Panc1 (cell line): ENCODE results near the gene LRP5. TPM values are rescaled to one million over a fixed set of nuclear protein-coding genes. Genes with fewer than 3 reads are reported as not detected.

Source experiments
- ATAC-seq: fragments of 200-7000 bp; cut with Tn5 transposase; 2 replicates; pipeline ENCODE4 v1.9.1; 2020; ENCODE audit warnings: mild to moderate bottlenecking, moderate library complexity
- BruUV-seq: library from RNA; stranded (reverse); fragments of 400-500 nt; replicated peaks from 2 replicates; lab custom pipeline; 2021; lab: Mats Ljungman, UMichigan
- CTCF ChIA-PET: fragments of 300-600 bp; sonication (Branson Sonifier 250); formaldehyde crosslinking; loops from one replicate; lab custom pipeline; 2022; ENCODE audit warnings: antibody characterized with exemption; lab: Charles Lee
- POLR2A ChIA-PET: fragments of 300-600 bp; sonication (Branson Sonifier 250); formaldehyde crosslinking; loops from one replicate; lab custom pipeline; 2022; ENCODE audit warnings: antibody characterized with exemption; lab: Charles Lee
- DNase-seq: peaks from one replicate; pipeline ENCODE4 v3.0.0-alpha.2; 2010; ENCODE audit warnings: low read depth, low spot score
- H3K27ac ChIP-seq: 2 replicates; pipeline ENCODE4 v1.5.1; 2011; ENCODE audit warnings: mild to moderate bottlenecking, low read length, inconsistent platforms
- H3K27me3 ChIP-seq: fragments of 200-500 bp; sonication (Bioruptor generic); 2 replicates; pipeline ENCODE4 v1.6.0; 2014; ENCODE audit warnings: low read length, inconsistent platforms; ENCODE audit not compliant: control insufficient read depth, insufficient read depth
- H3K36me3 ChIP-seq: fragments of 200-500 bp; sonication (Bioruptor generic); 2 replicates; pipeline ENCODE4 v1.5.1; 2014; ENCODE audit warnings: inconsistent platforms, mild to moderate bottlenecking, low read length, moderate library complexity; ENCODE audit not compliant: control insufficient read depth, insufficient read depth
- H3K4me1 ChIP-seq: 2 replicates; pipeline ENCODE4 v1.5.1; 2011; ENCODE audit warnings: inconsistent platforms, mild to moderate bottlenecking, low read length, moderate library complexity; ENCODE audit not compliant: control insufficient read depth, insufficient read depth
- H3K4me3 ChIP-seq, 2 experiments: 2 replicates each; pipeline ENCODE4 v1.5.1; 2011 to 2012; ENCODE audit warnings: low read depth in 2 of 2, low read length in 2 of 2, mild to moderate bottlenecking in 2 of 2, inconsistent platforms in 1 of 2, moderate library complexity in 1 of 2
- H3K9me3 ChIP-seq: fragments of 200-500 bp; sonication (Bioruptor generic); 2 replicates; pipeline ENCODE4 v1.5.1; 2014; ENCODE audit warnings: low read depth, mild to moderate bottlenecking, inconsistent platforms, low read length, moderate library complexity; ENCODE audit not compliant: control insufficient read depth, insufficient read depth
- POLR2AphosphoS5 ChIP-seq: IDR thresholded peaks from 2 replicates; pipeline ENCODE4 v1.6.1; 2012; ENCODE audit warnings: mild to moderate bottlenecking, low read depth, low read length, moderate library complexity
- SIN3A ChIP-seq: IDR thresholded peaks from 2 replicates; pipeline ENCODE4 v1.6.1; 2012; ENCODE audit warnings: low read depth, mild to moderate bottlenecking, low read length, moderate library complexity, borderline replicate concordance; ENCODE audit not compliant: insufficient read depth
- TCF7L2 ChIP-seq: IDR thresholded peaks from 2 replicates; pipeline ENCODE4 v1.6.1; 2011; ENCODE audit warnings: mild to moderate bottlenecking, low read depth, low read length, inconsistent platforms
- in situ Hi-C: cut with HindIII; loops from 2 replicates; pipeline ENCODE4 v1.10.0; 2016; ENCODE audit warnings: low sequenced_read_pairs, low pct_unique_long_range_greater_than_20kb
- intact Hi-C: fragments of 100-400 bp; cut with micrococcal nuclease; formaldehyde crosslinking; loops from one replicate; pipeline ENCODE4 v1.10.0; 2022; ENCODE audit not compliant: unreplicated experiment
- total RNA-seq: library from RNA; stranded (reverse); gene quantifications from one replicate; pipeline ENCODE4 v1.2.1, GENCODE V29; 2021; ENCODE audit not compliant: unreplicated experiment
- TF ChIP-seq, protein P1 (sequence below): fragments of 450-650 bp; IDR thresholded peaks from 2 replicates; pipeline ENCODE4 v1.5.1; 2017; ENCODE audit warnings: mild to moderate bottlenecking
- TF ChIP-seq, protein P2 (sequence below), 2 experiments: IDR thresholded peaks; 2 replicates each; pipeline ENCODE4 v1.6.1; 2011 to 2012; ENCODE audit warnings: low read depth in 2 of 2, control low read depth in 1 of 2, low read length in 1 of 2, mild to moderate bottlenecking in 1 of 2, moderate library complexity in 1 of 2; ENCODE audit not compliant: insufficient read depth in 1 of 2

LRP5 gene
- total RNA-seq, 1 experiment from 2014 or later: 171 TPM

DNA sequence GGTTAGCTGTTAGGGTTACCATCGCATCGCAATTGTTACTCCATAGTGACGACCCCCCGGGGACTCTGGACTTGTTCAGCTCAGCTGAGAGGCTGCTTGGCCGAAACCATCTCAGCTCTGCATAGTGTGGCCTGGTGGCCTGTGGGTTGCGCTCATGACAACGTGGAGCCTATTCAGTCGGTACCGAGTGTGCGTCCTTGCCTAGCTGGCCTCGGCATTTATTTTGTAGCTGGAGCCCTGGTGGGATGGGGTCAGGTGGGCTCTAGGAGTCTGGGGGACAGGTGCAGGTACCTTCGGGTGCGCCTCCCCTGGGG is 13.5 kb downstream of the LRP5 start:
- Histone ChIP-seq H3K36me3 (no peaks in the 10 kb centered on the region), H3K27me3 (no peaks in the 10 kb centered on the region), H3K27ac (peak overlapping the region; percentile 37; the same call in 1 of the 2 replicates), H3K4me1 (peaks cover 88% of the 10 kb centered on the region), H3K4me3 (no peak overlapping the region), H3K9me3 (no peaks in the 10 kb centered on the region)
- ChIA-PET POLR2A (no interaction called here), CTCF (interaction anchor here (1.3 kb wide), 1 partner anchor 12 kb away, joined by 3 read pairs; no protein-coding TSS in a partner anchor)
- TF ChIP-seq SIN3A (no peak), POLR2AphosphoS5 (no peak), TCF7L2 (no peak)
- TF ChIP-seq, protein P1, sequence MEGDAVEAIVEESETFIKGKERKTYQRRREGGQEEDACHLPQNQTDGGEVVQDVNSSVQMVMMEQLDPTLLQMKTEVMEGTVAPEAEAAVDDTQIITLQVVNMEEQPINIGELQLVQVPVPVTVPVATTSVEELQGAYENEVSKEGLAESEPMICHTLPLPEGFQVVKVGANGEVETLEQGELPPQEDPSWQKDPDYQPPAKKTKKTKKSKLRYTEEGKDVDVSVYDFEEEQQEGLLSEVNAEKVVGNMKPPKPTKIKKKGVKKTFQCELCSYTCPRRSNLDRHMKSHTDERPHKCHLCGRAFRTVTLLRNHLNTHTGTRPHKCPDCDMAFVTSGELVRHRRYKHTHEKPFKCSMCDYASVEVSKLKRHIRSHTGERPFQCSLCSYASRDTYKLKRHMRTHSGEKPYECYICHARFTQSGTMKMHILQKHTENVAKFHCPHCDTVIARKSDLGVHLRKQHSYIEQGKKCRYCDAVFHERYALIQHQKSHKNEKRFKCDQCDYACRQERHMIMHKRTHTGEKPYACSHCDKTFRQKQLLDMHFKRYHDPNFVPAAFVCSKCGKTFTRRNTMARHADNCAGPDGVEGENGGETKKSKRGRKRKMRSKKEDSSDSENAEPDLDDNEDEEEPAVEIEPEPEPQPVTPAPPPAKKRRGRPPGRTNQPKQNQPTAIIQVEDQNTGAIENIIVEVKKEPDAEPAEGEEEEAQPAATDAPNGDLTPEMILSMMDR: no peak
- TF ChIP-seq, protein P2, sequence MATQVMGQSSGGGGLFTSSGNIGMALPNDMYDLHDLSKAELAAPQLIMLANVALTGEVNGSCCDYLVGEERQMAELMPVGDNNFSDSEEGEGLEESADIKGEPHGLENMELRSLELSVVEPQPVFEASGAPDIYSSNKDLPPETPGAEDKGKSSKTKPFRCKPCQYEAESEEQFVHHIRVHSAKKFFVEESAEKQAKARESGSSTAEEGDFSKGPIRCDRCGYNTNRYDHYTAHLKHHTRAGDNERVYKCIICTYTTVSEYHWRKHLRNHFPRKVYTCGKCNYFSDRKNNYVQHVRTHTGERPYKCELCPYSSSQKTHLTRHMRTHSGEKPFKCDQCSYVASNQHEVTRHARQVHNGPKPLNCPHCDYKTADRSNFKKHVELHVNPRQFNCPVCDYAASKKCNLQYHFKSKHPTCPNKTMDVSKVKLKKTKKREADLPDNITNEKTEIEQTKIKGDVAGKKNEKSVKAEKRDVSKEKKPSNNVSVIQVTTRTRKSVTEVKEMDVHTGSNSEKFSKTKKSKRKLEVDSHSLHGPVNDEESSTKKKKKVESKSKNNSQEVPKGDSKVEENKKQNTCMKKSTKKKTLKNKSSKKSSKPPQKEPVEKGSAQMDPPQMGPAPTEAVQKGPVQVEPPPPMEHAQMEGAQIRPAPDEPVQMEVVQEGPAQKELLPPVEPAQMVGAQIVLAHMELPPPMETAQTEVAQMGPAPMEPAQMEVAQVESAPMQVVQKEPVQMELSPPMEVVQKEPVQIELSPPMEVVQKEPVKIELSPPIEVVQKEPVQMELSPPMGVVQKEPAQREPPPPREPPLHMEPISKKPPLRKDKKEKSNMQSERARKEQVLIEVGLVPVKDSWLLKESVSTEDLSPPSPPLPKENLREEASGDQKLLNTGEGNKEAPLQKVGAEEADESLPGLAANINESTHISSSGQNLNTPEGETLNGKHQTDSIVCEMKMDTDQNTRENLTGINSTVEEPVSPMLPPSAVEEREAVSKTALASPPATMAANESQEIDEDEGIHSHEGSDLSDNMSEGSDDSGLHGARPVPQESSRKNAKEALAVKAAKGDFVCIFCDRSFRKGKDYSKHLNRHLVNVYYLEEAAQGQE (IDR thresholded peaks at IDR 0.05; ENCODE audit: insufficient read depth in 1 of 2, low read depth in 2 of 2, low read length in 1 of 2): no peak
- intact Hi-C loops (no loop called here), in situ Hi-C loops (no loop called here)
- no TSS peak for BruUV-seq
- ATAC-seq: no peak
- no peak for DNase-seq

DNA sequence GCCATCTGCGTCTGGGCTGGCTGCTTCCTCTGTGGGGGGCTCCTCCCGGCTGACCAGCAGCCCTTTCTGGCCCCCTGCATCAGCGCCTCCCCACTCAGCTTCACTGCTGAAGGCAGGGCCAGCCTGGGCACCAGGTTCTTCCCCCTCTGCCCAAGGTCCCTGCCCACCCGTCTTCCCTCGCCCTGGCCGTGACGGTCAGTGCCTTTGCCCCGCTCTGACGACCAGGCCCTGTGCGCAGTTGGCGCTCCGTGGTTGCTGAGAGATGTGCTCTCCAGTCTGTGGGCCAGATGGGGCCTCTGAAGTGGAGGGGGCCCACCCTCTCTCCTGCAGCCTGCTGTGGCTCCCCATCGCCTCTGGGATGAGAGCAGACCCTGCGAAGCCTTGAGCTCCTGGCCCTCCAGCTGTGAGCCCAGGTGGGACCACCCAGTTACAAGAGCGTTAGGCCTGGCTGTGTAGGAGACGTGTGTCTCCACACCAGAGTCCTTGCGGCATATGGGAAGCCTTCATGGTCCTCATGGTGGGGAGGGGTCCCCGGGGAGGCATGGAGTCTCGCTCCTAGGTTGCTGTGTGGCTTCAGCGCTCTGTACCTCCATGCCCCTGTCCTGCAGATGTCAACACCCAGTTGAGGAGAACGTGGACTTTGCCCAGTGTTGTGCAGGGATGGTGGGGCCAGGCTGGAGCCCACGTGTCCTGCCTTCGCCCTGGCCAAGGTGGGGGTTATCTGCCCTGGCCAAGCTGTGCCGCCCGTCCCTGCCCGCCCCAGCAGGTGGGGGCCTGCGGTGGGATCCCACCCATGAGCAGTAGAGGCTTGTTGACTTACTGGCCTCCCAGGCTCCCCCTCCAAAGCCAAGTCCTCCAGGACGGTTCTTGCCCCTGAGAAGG is 14.2 kb downstream of the LRP5 start:
- ChIA-PET CTCF (interaction anchor here (1.3 kb wide), 1 partner anchor 13 kb away, joined by 3 read pairs; no protein-coding TSS in a partner anchor), POLR2A (interaction anchor here (0.9 kb wide), 1 partner anchor 16 kb away, joined by 4 read pairs; no protein-coding TSS in a partner anchor)
- no TSS peak for BruUV-seq
- peak overlapping the region; percentile 95 for H3K27ac ChIP-seq
- no peaks in the 10 kb centered on the region for H3K36me3 ChIP-seq
- TF ChIP-seq POLR2AphosphoS5 (no peak), TCF7L2 (no peak)
- TF ChIP-seq, protein P1: no peak
- H3K4me3 ChIP-seq: no peak overlapping the region
- no peaks in the 10 kb centered on the region for H3K27me3 ChIP-seq
- H3K9me3 ChIP-seq: no peaks in the 10 kb centered on the region
- ATAC-seq (no peak), DNase-seq (no peak)
- intact Hi-C loops (no loop called here), in situ Hi-C loops (no loop called here)
- H3K4me1 ChIP-seq: peaks cover 88% of the 10 kb centered on the region
